Stimulated activated naive CD8-positive, alpha-beta T cell treated with anti-CD3 and anti-CD28 coated beads, Interleukin-15, amount 100 ng/mL, for 72 hours (primary cell): ENCODE results near the gene CNPY1.

Experiments
- ATAC-seq: fragments of 150-1000 bp; cut with Tn5 transposase; 2 replicates; pipeline ENCODE4 v1.10.0; 2021; ENCODE audit warnings: mild to moderate bottlenecking, moderate library complexity
- DNase-seq, 2 donors: peaks; one replicate each; pipeline ENCODE4 v3.0.0; 2021 to 2022
- H3K27ac Mint-ChIP-seq, 2 donors: one replicate each; pipeline ENCODE4 v1.8.0; 2022; ENCODE audit warnings: mild to moderate bottlenecking in 2 of 2, mixed read lengths in 2 of 2, moderate library complexity in 2 of 2
- H3K27me3 Mint-ChIP-seq: one replicate; pipeline ENCODE4 v1.8.0; 2022; ENCODE audit warnings: mixed read lengths
- H3K4me1 Mint-ChIP-seq: one replicate; pipeline ENCODE4 v1.8.0; 2022; ENCODE audit warnings: mild to moderate bottlenecking, mixed read lengths
- H3K4me3 Mint-ChIP-seq, 2 donors: one replicate each; pipeline ENCODE4 v1.8.0; 2022; ENCODE audit warnings: mild to moderate bottlenecking in 2 of 2, mixed read lengths in 2 of 2, moderate library complexity in 1 of 2
- H3K9me3 Mint-ChIP-seq, 2 donors: one replicate each; pipeline ENCODE4 v1.8.0; 2022; ENCODE audit warnings: mixed read lengths in 2 of 2

Gene CNPY1

GRCh38 chr7:155487509-155488482 lies 58.6 kb downstream of the CNPY1 start:
- Mint-ChIP-seq H3K27ac (no peak overlapping the region), H3K4me3 (no peak overlapping the region), H3K27me3 (peaks cover 94% of the 10 kb centered on the region)

GRCh38 chr7:155486783-155487508 lies 59.4 kb downstream of the CNPY1 start:
- DNase-seq (no peak), ATAC-seq (no peak)
- H3K27ac Mint-ChIP-seq, result no peak overlapping the region
- H3K4me1 Mint-ChIP-seq, result peaks cover 59% of the 10 kb centered on the region
- H3K27me3 Mint-ChIP-seq, result peaks cover 94% of the 10 kb centered on the region
- peaks cover 4 to 6% of the 10 kb centered on the region in 2 donors for H3K9me3 Mint-ChIP-seq
- H3K4me3 Mint-ChIP-seq, result no peak overlapping the region

More at GRCh38 chr7:155487509-155488482, 58.6 kb downstream of the CNPY1 start:
- Mint-ChIP-seq H3K9me3 (peaks cover 0 to 4% of the 10 kb centered on the region in 2 donors), H3K4me1 (peaks cover 52% of the 10 kb centered on the region)
- ATAC-seq (no peak), DNase-seq (no peak)

GRCh38 chr7:155484483-155485399 lies 61.6 kb downstream of the CNPY1 start:
- ATAC-seq (no peak), DNase-seq (no peak)
- H3K4me3 Mint-ChIP-seq, result no peak overlapping the region
- H3K27ac Mint-ChIP-seq, result no peak overlapping the region
- H3K4me1 Mint-ChIP-seq, result peaks cover 40% of the 10 kb centered on the region
- peaks cover 92% of the 10 kb centered on the region for H3K27me3 Mint-ChIP-seq
- peaks cover 0 to 9% of the 10 kb centered on the region in 2 donors for H3K9me3 Mint-ChIP-seq

GRCh38 chr7:155483868-155484325 lies 62.5 kb downstream of the CNPY1 start:
- Mint-ChIP-seq H3K27me3 (peaks cover 92% of the 10 kb centered on the region), H3K4me1 (peaks cover 32% of the 10 kb centered on the region), H3K9me3 (peaks cover 0 to 9% of the 10 kb centered on the region in 2 donors), H3K27ac (no peak overlapping the region), H3K4me3 (peak overlapping the region in 1 of 2 donors; percentile 21)
- DNase-seq (no peak), ATAC-seq (no peak)

- Mint-ChIP-seq H3K4me1 (peaks cover 29% of the 10 kb centered on the region), H3K27me3 (peaks cover 90% of the 10 kb centered on the region), H3K4me3 (peak overlapping the region; percentile 17 to 79), H3K27ac (no peak overlapping the region), H3K9me3 (peaks cover 0 to 9% of the 10 kb centered on the region in 2 donors)
- DNase-seq (no peak), ATAC-seq (peak; percentile 54)
These were observed 63.1 kb downstream of the CNPY1 start for GRCh38 chr7:155483245-155483644.

DNA sequence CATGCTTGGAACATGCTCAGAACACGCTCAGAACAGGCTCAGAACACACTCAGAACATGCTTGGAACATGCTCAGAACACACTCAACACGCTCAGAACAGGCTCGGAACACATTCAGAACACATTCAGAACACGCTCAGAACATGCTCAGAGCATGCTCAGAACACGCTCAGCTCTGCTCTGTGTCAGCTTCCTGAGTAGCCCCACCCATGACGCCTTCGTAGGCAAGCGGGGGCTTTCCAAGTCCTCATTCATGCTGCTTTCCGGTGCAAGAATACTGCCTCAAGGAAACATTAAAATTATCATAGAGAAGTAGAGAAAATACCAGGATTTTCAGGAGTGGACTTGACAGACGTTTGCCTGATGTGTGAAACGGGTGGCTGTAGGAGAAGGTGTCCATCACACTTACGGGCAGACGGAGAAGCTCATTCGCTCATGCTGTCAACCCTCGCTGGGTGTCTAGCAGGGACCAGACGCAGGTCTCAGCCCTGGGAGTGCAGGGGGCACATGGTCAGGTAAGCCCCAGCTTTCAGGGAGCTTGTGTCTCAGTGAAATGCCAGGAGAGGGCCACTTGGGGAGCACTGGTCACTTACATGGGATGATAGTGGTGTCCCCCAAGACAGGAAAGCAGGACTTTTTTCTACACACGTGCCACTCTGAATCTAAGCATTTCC lies 63.7 kb downstream of the CNPY1 start:
- DNase-seq, result no peak
- Mint-ChIP-seq H3K27me3 (peaks cover 89% of the 10 kb centered on the region), H3K27ac (no peak overlapping the region), H3K4me3 (peak overlapping the region in 1 of 2 donors; percentile 79), H3K4me1 (peaks cover 33% of the 10 kb centered on the region), H3K9me3 (peaks cover 0 to 9% of the 10 kb centered on the region in 2 donors)
- ATAC-seq, result peak; percentile 14

- H3K27me3 Mint-ChIP-seq, result peaks cover 85% of the 10 kb centered on the region
- H3K9me3 Mint-ChIP-seq, result peaks cover 4 to 9% of the 10 kb centered on the region in 2 donors
- DNase-seq, result no peak
- peaks cover 42% of the 10 kb centered on the region for H3K4me1 Mint-ChIP-seq
- no peak for ATAC-seq
- no peak overlapping the region for H3K4me3 Mint-ChIP-seq
- H3K27ac Mint-ChIP-seq, result peak overlapping the region in 1 of 2 donors; percentile 42
These were observed 64.6 kb downstream of the CNPY1 start for GRCh38 chr7:155481764-155482163.

- Mint-ChIP-seq H3K9me3 (peaks cover 7 to 25% of the 10 kb centered on the region in 2 donors), H3K27me3 (peaks cover 89% of the 10 kb centered on the region), H3K4me3 (peak overlapping the region; percentile 46 to 53), H3K4me1 (peaks cover 39% of the 10 kb centered on the region), H3K27ac (peak overlapping the region in 1 of 2 donors; percentile 79)
- peak; percentile 94 for ATAC-seq
- DNase-seq, result peak; percentile 40 to 59
These were observed 68.9 kb downstream of the CNPY1 start for GRCh38 chr7:155477476-155477875.

DNA sequence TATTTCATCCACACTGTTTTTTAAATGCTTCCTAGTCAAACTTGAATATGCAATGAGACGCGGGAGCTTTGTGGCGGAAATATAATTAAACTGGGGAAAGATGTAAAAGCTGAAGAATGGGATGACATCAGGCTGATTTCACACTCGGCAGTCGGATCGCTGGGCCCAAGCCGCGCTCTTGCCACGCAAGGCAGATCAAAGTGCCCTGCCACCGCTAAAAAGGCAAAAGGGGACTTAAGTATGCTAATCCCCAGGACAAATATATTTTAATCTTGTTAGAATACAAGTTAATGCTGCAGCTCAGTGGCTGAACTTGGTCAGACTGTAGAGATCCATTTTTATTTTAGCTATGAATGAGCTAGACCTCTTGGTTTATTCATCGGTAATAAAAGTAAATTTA lies 74.6 kb downstream of the CNPY1 start:
- no peak overlapping the region for H3K27ac Mint-ChIP-seq
- ATAC-seq, result no peak
- peaks cover 58% of the 10 kb centered on the region for H3K4me1 Mint-ChIP-seq
- no peak for DNase-seq
- H3K4me3 Mint-ChIP-seq, result no peak overlapping the region
- H3K9me3 Mint-ChIP-seq, result peaks cover 4 to 16% of the 10 kb centered on the region in 2 donors
- H3K27me3 Mint-ChIP-seq, result peaks cover 100% of the 10 kb centered on the region

GRCh38 chr7:155470686-155471638 lies 75.4 kb downstream of the CNPY1 start:
- Mint-ChIP-seq H3K4me1 (peaks cover 60% of the 10 kb centered on the region), H3K27me3 (peaks cover 100% of the 10 kb centered on the region), H3K9me3 (peaks cover 4 to 9% of the 10 kb centered on the region in 2 donors), H3K4me3 (peak overlapping the region in 1 of 2 donors; percentile 7), H3K27ac (peak overlapping the region in 1 of 2 donors; percentile 83)
- no peak for DNase-seq
- no peak for ATAC-seq

GRCh38 chr7:155470186-155470487 lies 76.2 kb downstream of the CNPY1 start:
- Mint-ChIP-seq H3K4me1 (peaks cover 68% of the 10 kb centered on the region), H3K27ac (no peak overlapping the region), H3K4me3 (no peak overlapping the region), H3K27me3 (peaks cover 100% of the 10 kb centered on the region), H3K9me3 (peaks cover under 1 to 1% of the 10 kb centered on the region in 2 donors)
- no peak for ATAC-seq
- DNase-seq, result no peak

DNA sequence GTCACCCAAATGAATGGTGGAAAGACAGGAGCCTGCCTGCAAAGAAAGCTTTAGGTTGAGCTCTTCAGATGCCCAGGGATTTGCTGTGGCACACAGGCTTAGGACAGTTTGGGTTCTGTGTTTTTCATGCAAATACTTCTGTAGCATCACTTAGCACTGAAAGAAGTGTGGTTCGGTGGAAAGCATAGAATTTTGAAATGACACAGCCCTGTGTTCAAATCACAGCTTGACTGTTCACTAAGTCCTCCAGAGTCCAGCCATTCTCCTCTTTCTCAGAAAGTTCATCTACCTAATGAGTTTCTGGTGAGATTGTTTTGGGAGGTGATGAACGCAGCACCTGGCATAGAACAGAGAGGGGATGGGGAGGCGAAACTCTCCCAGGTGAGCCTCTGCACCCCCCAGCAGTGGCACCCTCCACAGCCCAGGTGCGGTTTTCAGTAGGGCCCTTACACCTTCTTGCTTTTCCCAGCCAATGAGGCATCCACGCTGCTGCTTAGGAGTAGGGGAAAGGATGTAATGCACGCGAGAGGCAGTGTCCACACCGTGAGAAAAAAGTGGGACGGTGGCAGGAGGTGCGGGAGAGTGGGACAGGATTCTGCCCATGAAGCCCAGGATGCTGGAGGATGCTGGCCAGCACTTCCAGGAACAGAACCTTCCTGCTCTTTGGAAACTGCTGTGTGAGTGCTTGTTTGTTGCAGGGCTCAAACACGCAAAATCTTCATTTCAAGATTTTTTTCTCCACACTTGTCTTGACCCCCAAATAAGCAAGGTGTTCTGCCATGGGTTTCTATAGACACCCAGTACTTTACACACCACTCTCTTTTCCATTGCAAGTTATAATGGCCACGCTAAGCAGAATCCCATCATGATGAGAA lies 76.8 kb downstream of the CNPY1 start:
- no peaks in the 10 kb centered on the region for H3K9me3 Mint-ChIP-seq
- H3K4me3 Mint-ChIP-seq, result no peak overlapping the region
- ATAC-seq, result no peak
- peaks cover 73% of the 10 kb centered on the region for H3K4me1 Mint-ChIP-seq
- H3K27me3 Mint-ChIP-seq, result peaks cover 100% of the 10 kb centered on the region
- H3K27ac Mint-ChIP-seq, result no peak overlapping the region
- DNase-seq, result no peak

DNA sequence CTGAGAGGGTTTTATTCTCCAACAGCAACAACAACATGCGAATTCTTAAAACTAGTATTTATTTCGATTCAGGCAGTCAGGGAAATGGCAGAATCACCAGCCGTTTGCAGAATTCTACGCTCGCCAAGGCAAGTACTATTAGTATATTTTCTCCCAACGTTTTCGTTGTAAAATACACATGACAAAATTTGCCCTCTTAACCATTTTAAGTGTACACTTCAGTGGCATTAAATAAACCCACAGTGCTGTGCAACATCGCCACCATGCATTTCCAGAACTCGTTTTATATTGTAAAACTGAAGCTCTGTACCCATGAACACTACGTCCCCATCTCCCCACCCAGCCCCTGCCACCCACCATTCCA lies 77.6 kb downstream of the CNPY1 start:
- Mint-ChIP-seq H3K4me1 (peaks cover 76% of the 10 kb centered on the region), H3K27ac (no peak overlapping the region), H3K4me3 (peak overlapping the region; percentile 64 to 73), H3K9me3 (no peaks in the 10 kb centered on the region), H3K27me3 (peaks cover 100% of the 10 kb centered on the region)
- DNase-seq (no peak), ATAC-seq (no peak)
